Endothelial cell of umbilical vein (primary cell): ENCODE measurements around the gene CCDC27.

Experiments used
- CTCF ChIP-seq, 2 donors: IDR thresholded peaks; 1 replicate in 1 of 2; 2 replicates in 1 of 2; pipeline ENCODE4 v1.5.1; 2011; ENCODE audit warnings: low read length in 2 of 2, mild to moderate bottlenecking in 2 of 2, moderate library complexity in 2 of 2, control low read depth in 1 of 2, inconsistent platforms in 1 of 2, low read depth in 1 of 2; ENCODE audit not compliant: insufficient read depth in 1 of 2; ENCODE audit errors: extremely low read depth in 1 of 2
- EZH2 ChIP-seq: IDR thresholded peaks from 2 replicates; pipeline ENCODE4 v1.6.1; 2012; ENCODE audit warnings: borderline replicate concordance, low read depth, mild to moderate bottlenecking, moderate library complexity, low read length, inconsistent platforms; ENCODE audit not compliant: severe bottlenecking
- FOS ChIP-seq: IDR thresholded peaks from 2 replicates; pipeline ENCODE4 v1.6.1; 2011; ENCODE audit warnings: mild to moderate bottlenecking, low read length, moderate library complexity, borderline replicate concordance; ENCODE audit not compliant: insufficient read depth
- GATA2 ChIP-seq: IDR thresholded peaks from 2 replicates; pipeline ENCODE4 v1.7.0; 2011; ENCODE audit warnings: low read depth, mild to moderate bottlenecking, moderate library complexity, mixed read lengths, low read length; ENCODE audit not compliant: insufficient read length, insufficient read depth
- JUN ChIP-seq: IDR thresholded peaks from 2 replicates; pipeline ENCODE4 v1.6.1; 2011; ENCODE audit warnings: borderline replicate concordance, low read depth; ENCODE audit not compliant: insufficient read length, insufficient read depth
- MYC ChIP-seq: IDR thresholded peaks from one replicate; pipeline ENCODE4 v1.6.1; 2011; ENCODE audit warnings: mild to moderate bottlenecking, low read depth, low read length
- POLR2A ChIP-seq: IDR thresholded peaks from 2 replicates; pipeline ENCODE4 v1.6.1; 2012; ENCODE audit warnings: low read depth, mild to moderate bottlenecking, control low read depth, low read length
- POLR2AphosphoS5 ChIP-seq: IDR thresholded peaks from 2 replicates; pipeline ENCODE4 v1.6.1; 2012; ENCODE audit warnings: low read depth, mild to moderate bottlenecking, control low read depth, low read length, moderate library complexity; ENCODE audit not compliant: insufficient read depth

DNA sequence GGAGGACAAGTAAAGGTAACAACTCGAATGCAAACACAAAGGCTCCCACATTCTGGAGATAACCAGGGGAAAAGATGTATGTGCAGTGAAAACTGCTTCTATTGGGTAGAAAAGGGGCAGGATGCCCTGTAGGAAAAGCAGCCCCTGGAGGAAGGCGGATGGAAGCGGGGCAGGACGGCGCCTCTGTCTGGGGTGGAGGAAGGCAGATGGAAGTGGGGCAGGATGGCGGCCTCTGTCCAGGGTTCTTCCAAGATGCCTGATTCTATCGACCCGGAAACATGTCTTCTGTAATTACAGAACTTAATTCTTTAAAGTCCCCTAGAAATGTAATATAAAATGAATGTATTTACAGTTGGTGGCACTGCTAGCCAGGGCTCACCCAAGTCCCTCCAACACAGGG lies 68.1 kb downstream of the CCDC27 start:
- no peak for TF ChIP-seq EZH2
- no peak for TF ChIP-seq CTCF (IDR thresholded peaks at IDR 0.05; ENCODE audit: extremely low read depth in 1 of 2, insufficient read depth in 1 of 2, low read depth in 1 of 2, low read length in 2 of 2)
- no peak for TF ChIP-seq POLR2A
- TF ChIP-seq POLR2AphosphoS5, result no peak
- no peak for TF ChIP-seq GATA2
- no peak for TF ChIP-seq FOS
- TF ChIP-seq JUN, result no peak
- no peak for TF ChIP-seq MYC
